ENCODE results near the gene FOXP3.

The FOXP3 gene

GRCh38 chrX:49254639-49255038 lies 9.9 kb downstream of the FOXP3 start:
- H3K9ac ChIP-seq: no peak overlapping the region
- no peaks in the 10 kb centered on the region for H3K9me3 ChIP-seq
- TF ChIP-seq Cebpa-rat (IDR thresholded peaks at IDR 0.05): no peak
- peaks cover 38% of the 10 kb centered on the region for H3K27me3 ChIP-seq
- H3K4me1 ChIP-seq: peaks cover 6% of the 10 kb centered on the region; the same call in 1 of the 2 replicates
- peaks cover 8% of the 10 kb centered on the region; the same call in 1 of the 2 replicates for H3K36me3 ChIP-seq
- no peak overlapping the region for H3K4me2 ChIP-seq
- no peak overlapping the region for H3K4me3 ChIP-seq
- H4K20me1 ChIP-seq: no peaks in the 10 kb centered on the region; the same call in 1 of the 2 replicates
- no peak overlapping the region for H3K27ac ChIP-seq

- Histone ChIP-seq H3K36me3 (peaks cover 33% of the 10 kb centered on the region; the same call in 1 of the 2 replicates), H4K20me1 (no peaks in the 10 kb centered on the region; the same call in 1 of the 2 replicates), H3K4me1 (no peaks in the 10 kb centered on the region), H3K27ac (no peak overlapping the region), H3K27me3 (peaks cover 18% of the 10 kb centered on the region), H3K9me3 (no peaks in the 10 kb centered on the region), H3K4me3 (no peak overlapping the region), H3K4me2 (no peak overlapping the region), H3K9ac (no peak overlapping the region)
- TF ChIP-seq Cebpa-rat (IDR thresholded peaks at IDR 0.05): no peak
These were observed 13.2 kb downstream of the FOXP3 start for GRCh38 chrX:49251325-49251724.

GRCh38 chrX:49250578-49250977 lies 13.9 kb downstream of the FOXP3 start:
- H4K20me1 ChIP-seq: no peaks in the 10 kb centered on the region; the same call in 1 of the 2 replicates
- H3K27me3 ChIP-seq: peaks cover 25% of the 10 kb centered on the region
- no peaks in the 10 kb centered on the region for H3K4me1 ChIP-seq
- no peak overlapping the region for H3K9ac ChIP-seq
- no peak overlapping the region for H3K4me2 ChIP-seq
- H3K9me3 ChIP-seq: no peaks in the 10 kb centered on the region
- H3K4me3 ChIP-seq: no peak overlapping the region
- H3K27ac ChIP-seq: no peak overlapping the region
- no peak for TF ChIP-seq Cebpa-rat (IDR thresholded peaks at IDR 0.05)
- H3K36me3 ChIP-seq: peaks cover 38% of the 10 kb centered on the region; the same call in 1 of the 2 replicates

- Histone ChIP-seq H3K9ac (no peak overlapping the region), H4K20me1 (no peaks in the 10 kb centered on the region; the same call in 1 of the 2 replicates), H3K4me2 (no peak overlapping the region), H3K27me3 (peaks cover 30% of the 10 kb centered on the region), H3K27ac (no peak overlapping the region), H3K4me1 (no peaks in the 10 kb centered on the region), H3K9me3 (no peaks in the 10 kb centered on the region), H3K4me3 (no peak overlapping the region), H3K36me3 (peaks cover 38% of the 10 kb centered on the region; the same call in 1 of the 2 replicates)
- no peak for TF ChIP-seq Cebpa-rat (IDR thresholded peaks at IDR 0.05)
These were observed 14.4 kb downstream of the FOXP3 start for GRCh38 chrX:49250066-49250465.

- no peak overlapping the region for H3K9ac ChIP-seq
- no peak overlapping the region for H3K4me3 ChIP-seq
- H3K27me3 ChIP-seq: peaks cover 35% of the 10 kb centered on the region
- H4K20me1 ChIP-seq: no peaks in the 10 kb centered on the region; the same call in 1 of the 2 replicates
- TF ChIP-seq Cebpa-rat (IDR thresholded peaks at IDR 0.05): no peak
- H3K4me2 ChIP-seq: no peak overlapping the region
- no peak overlapping the region for H3K27ac ChIP-seq
- no peaks in the 10 kb centered on the region for H3K4me1 ChIP-seq
- peaks cover 41% of the 10 kb centered on the region; the same call in 1 of the 2 replicates for H3K36me3 ChIP-seq
- no peaks in the 10 kb centered on the region for H3K9me3 ChIP-seq
These were observed 14.9 kb downstream of the FOXP3 start for GRCh38 chrX:49249616-49250015.

- no peak overlapping the region for H3K4me3 ChIP-seq
- H3K4me2 ChIP-seq: no peak overlapping the region
- no peaks in the 10 kb centered on the region; the same call in 1 of the 2 replicates for H4K20me1 ChIP-seq
- no peak for TF ChIP-seq Cebpa-rat (IDR thresholded peaks at IDR 0.05)
- H3K36me3 ChIP-seq: peaks cover 47% of the 10 kb centered on the region; the same call in 1 of the 2 replicates
- no peak overlapping the region for H3K27ac ChIP-seq
- H3K4me1 ChIP-seq: no peaks in the 10 kb centered on the region
- peaks cover 40% of the 10 kb centered on the region for H3K27me3 ChIP-seq
- no peaks in the 10 kb centered on the region for H3K9me3 ChIP-seq
- H3K9ac ChIP-seq: no peak overlapping the region
These were observed 15.4 kb downstream of the FOXP3 start for GRCh38 chrX:49249071-49249470.

- Histone ChIP-seq H3K9ac (no peak overlapping the region), H3K36me3 (peaks cover 56% of the 10 kb centered on the region), H3K4me3 (no peak overlapping the region), H3K27me3 (peaks cover 41% of the 10 kb centered on the region), H3K27ac (no peak overlapping the region), H3K4me1 (no peaks in the 10 kb centered on the region), H4K20me1 (peaks cover 3% of the 10 kb centered on the region; the same call in 1 of the 2 replicates), H3K4me2 (no peak overlapping the region), H3K9me3 (no peaks in the 10 kb centered on the region)
- no peak for TF ChIP-seq Cebpa-rat (IDR thresholded peaks at IDR 0.05)
These were observed 16.3 kb downstream of the FOXP3 start for GRCh38 chrX:49247916-49248811.

GRCh38 chrX:49247346-49247745 lies 17.2 kb downstream of the FOXP3 start:
- H3K4me1 ChIP-seq: no peaks in the 10 kb centered on the region
- no peaks in the 10 kb centered on the region for H3K9me3 ChIP-seq
- no peak for TF ChIP-seq Cebpa-rat (IDR thresholded peaks at IDR 0.05)
- H3K36me3 ChIP-seq: peaks cover 64% of the 10 kb centered on the region
- no peak overlapping the region for H3K9ac ChIP-seq
- H3K27ac ChIP-seq: no peak overlapping the region
- H4K20me1 ChIP-seq: peaks cover 11% of the 10 kb centered on the region; the same call in 1 of the 2 replicates
- peaks cover 48% of the 10 kb centered on the region for H3K27me3 ChIP-seq
- H3K4me3 ChIP-seq: no peak overlapping the region
- H3K4me2 ChIP-seq: no peak overlapping the region

- H3K4me3 ChIP-seq: no peak overlapping the region
- no peaks in the 10 kb centered on the region for H3K9me3 ChIP-seq
- H3K4me1 ChIP-seq: no peaks in the 10 kb centered on the region
- H3K4me2 ChIP-seq: no peak overlapping the region
- no peak overlapping the region for H3K9ac ChIP-seq
- peaks cover 67% of the 10 kb centered on the region for H3K36me3 ChIP-seq
- peaks cover 12% of the 10 kb centered on the region; the same call in 1 of the 2 replicates for H4K20me1 ChIP-seq
- no peak overlapping the region for H3K27ac ChIP-seq
- no peak for TF ChIP-seq Cebpa-rat (IDR thresholded peaks at IDR 0.05)
- peaks cover 54% of the 10 kb centered on the region for H3K27me3 ChIP-seq
These were observed 18.0 kb downstream of the FOXP3 start for GRCh38 chrX:49246541-49246940.

GRCh38 chrX:49244207-49244606 lies 20.3 kb downstream of the FOXP3 start:
- Histone ChIP-seq H3K9ac (no peak overlapping the region), H3K4me1 (no peaks in the 10 kb centered on the region), H4K20me1 (peaks cover 12% of the 10 kb centered on the region; the same call in 1 of the 2 replicates), H3K9me3 (no peaks in the 10 kb centered on the region), H3K27me3 (peaks cover 59% of the 10 kb centered on the region), H3K4me3 (no peak overlapping the region), H3K27ac (no peak overlapping the region), H3K4me2 (no peak overlapping the region), H3K36me3 (peaks cover 58% of the 10 kb centered on the region)
- no peak for TF ChIP-seq Cebpa-rat (IDR thresholded peaks at IDR 0.05)
